Fibroblast of skin of back (primary cell): ENCODE data around the gene MGLL. TPM values are rescaled to one million over a fixed set of nuclear protein-coding genes. Genes with fewer than 3 reads are reported as not detected.

Source experiments
- DNase-seq: peaks from one replicate; pipeline ENCODE4 v3.0.0-alpha.2; 2013
- polyA plus RNA-seq, 2 experiments: library from polyadenylated mRNA; unstranded; fragments of 120-200 nt; gene quantifications; one replicate each; pipeline ENCODE4 v1.2.1, GENCODE V29; 2013; ENCODE audit not compliant: insufficient read length in 2 of 2

Gene MGLL
- polyA plus RNA-seq (2013, experiment 1 of 2; ENCODE audit: insufficient read length), result 66.2 TPM
- 47.6 TPM for polyA plus RNA-seq (2013, experiment 2 of 2; ENCODE audit: insufficient read length)

DNA sequence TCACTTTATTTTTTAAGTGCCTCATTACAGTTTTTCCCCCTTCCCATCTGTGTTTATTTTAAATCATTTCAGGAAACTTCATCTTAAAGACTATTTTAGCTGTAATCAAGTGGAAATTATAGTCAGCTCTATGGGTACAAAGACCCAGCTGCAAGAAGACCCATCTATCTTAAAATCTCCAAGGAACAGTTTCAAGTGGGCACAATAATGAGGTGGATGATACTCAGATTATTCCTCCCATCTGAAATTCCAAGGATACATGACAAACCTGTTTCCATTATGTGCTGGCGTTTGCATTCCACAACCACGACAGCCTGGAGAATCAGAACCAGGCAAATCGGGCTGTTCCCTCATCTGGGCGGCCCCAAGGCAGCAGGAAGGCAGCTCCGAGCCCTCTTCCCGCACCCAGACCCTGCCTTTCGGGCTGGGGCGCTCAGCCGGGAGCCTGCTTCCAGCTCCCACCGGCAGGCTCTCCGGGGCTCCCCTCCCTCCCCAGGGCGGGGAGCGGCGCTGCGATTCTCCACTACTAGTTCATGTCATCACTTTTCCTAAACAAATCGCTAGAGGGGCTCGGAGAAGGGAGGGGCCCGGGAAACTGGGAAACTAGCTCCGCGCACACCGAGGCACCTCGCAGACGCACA, at the start of gene MGLL:
Gene MGLL, minus strand, starts transcription at position 475 of the 641 bp plus-strand sequence. Its CDS starts 197 bp downstream, at position 278.
- DNase-seq, result peak; percentile 56

DNA sequence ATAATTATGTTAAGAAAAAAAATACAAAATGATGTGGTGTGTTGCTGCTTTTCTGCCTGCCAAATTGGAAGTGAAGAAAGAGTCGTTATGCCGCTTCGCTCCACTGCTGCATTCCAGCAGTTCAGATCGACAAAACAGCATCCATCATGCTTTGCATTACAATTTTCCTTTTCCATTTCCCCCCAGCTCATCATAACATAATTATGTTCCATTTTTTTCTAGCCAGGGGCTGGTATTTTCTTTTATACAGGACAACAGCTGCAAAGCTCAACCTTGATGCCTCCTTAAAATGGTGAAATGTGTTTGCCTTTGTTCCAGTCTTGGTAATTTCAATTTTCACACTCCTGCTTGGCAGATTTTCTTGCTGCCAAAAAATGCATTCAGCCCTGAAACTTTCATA, 47.8 kb upstream of the MGLL start:
- no peak for DNase-seq

DNA sequence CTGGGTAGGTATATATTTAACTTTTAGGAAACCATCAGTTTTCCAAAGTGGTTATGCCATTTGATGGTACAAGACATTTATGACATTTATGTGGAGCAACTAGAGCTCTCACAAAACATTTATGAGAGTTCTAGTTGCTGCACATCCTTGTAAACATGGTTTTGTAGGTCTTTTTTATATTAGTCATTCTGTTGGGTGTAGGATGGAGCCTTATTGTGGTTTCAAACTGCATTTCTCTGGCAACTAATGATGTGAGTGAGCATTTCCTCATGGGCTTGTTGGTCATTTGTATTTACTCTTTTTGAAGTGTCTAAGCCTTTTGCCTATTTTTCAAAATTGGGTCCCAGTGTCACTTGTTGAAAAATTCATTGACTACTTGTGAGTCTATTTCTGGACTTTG, 45.7 kb upstream of the MGLL start:
- no peak for DNase-seq

DNA sequence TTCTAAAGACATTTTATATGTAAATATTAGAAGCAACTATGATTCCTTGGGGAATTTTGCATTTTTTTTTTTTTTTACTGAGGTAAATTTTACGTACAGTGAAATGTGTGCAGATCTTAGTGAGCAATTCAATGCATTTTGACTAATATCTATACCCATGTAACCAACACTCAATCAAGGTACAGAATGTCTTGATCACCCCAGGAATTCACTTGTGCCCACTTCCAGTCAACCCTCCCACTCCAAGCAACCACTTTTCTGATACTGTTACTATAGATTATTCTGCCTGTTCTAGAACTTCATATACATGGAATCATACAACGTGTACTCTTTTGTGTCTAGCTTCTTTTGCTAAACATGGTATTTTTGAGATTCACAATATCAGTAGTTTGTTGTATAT, 45.1 kb upstream of the MGLL start:
- DNase-seq, result no peak

DNA sequence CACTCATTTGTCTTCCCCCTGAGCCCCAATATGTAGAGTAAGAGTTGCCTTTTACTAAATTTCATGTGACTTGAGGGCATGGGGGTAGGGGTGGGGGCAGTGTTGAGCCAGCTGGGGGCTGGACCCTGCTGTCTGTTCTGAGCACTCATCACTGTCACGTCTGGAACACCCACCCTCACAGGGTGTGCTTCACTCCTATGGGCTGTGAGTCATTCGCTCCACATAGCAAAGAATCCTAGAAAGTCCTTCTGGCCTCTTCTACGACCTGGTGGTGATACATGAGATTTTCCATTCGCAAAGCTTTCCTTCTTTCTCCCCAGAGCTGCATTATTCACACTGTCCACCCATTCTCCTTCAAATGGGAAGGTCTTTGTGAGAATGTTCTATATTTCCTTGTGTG, 43.6 kb upstream of the MGLL start:
- DNase-seq, result peak; percentile 72

DNA sequence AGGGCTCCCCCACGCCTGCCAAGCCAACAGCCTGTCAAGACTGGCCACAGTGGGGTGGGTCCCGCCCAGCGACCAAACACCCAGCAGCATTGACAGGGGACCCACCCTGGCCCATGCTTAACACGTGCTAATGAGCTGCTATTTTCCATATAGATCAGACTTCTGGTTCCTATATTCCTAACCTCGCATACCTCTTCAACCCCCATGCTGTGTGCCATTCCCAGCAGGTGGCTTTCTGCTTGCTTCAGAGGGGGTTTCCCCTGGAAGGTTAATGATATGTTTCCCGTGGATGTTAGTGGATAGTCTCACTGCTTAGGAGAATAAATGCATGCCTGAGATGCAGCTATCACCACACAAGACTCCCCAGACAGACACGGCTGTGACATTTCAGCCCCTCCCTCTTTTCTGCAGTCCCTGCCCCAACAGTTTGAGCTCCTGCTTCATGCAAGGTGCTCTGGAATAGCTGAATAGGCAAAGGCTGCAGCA, 37.9 kb upstream of the MGLL start:
- no peak for DNase-seq

DNA sequence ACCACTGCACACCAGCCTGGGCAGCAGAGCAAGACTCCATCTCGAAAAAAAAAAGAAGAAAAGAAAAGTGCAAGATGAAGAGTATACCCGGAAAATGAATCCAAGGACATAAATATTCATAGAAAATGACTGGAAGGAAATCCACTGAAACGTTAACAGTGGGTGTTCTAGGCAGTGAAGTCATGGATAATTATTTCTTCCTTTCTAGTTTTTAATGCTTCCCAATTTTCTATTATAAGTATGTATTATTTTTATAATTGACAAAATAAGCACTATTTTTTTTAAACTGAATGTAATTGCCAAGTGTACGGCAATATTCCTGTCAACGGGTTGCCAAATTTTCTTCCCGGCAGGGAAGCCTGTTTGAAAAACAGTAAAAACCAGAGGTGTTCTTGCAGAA, 37.4 kb upstream of the MGLL start:
- no peak for DNase-seq

DNA sequence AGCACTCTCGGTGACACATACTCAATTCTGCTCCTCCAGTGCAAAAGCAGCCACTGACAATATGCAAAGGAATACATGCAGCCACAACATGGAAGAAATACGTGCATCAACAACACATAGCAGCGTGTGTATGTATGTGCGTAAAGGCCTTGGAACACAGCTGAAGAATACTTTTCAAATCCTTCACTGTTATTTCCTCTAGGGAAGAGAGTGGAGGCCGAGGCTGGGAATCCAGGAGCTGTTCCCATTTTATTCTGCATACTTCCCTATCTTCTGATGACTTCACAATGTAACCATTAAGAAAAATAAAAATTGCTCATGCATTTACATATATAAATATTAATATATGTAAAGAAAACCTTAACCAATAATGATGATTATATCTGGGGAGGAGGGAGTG, 36.6 kb upstream of the MGLL start:
- no peak for DNase-seq

DNA sequence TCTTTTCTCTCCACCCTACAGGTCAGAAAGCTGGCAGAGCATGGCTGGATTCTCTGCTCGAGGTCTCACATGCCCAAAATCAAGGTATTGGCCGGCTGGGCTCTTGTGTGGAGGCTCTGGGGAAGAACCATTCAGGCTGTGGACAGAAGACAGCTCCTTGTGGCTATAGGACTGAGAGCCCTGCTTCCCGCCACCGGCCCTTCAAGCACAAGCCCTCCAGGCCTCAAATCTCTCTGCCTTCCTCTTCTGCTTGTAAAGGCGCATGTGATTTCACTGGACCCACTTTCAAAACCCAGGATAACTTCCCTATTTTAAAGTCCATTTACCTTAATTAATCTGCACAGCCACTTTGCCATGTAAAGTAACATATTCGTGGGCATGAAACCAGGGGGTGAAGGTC, 36.2 kb upstream of the MGLL start:
- no peak for DNase-seq

DNA sequence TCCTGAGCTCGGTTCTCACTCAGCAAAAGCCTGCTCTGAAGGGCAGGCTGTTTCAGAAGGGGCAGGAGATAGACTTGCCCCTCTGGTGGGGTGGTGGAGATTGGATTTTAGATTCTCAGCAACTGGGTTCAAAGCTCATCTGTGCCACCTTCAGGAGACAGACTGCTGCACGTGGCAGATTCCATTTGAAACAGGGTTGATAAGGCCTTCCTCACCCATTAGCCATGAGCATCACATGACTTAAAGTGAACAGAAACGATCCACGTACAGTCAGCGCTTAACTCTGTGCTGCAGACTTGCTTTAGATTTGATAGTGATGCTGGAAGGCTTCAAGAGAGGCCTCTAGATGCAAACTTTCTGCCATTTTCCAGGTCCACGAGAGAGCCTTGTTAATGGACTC, 35.0 kb upstream of the MGLL start:
- no peak for DNase-seq

DNA sequence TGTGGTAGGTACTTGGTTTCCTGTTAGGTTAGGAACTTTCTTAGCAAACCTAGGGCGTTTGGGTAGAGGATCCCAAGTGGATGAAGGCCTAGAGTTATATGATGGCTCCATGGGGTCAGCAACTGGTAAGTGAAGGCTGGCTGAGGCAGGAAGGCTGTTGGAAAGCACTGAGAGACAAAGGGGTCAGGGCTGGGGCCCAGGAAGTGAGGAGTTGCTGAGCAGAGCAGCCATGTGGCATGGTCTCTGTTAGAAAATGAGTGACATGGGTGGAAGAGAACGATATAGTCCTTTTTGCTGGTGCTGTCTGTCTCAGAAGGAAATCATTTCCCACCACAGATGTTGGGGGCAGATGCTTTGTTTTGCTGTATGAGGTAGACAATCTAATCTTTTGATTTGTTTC, 34.5 kb upstream of the MGLL start:
- no peak for DNase-seq

DNA sequence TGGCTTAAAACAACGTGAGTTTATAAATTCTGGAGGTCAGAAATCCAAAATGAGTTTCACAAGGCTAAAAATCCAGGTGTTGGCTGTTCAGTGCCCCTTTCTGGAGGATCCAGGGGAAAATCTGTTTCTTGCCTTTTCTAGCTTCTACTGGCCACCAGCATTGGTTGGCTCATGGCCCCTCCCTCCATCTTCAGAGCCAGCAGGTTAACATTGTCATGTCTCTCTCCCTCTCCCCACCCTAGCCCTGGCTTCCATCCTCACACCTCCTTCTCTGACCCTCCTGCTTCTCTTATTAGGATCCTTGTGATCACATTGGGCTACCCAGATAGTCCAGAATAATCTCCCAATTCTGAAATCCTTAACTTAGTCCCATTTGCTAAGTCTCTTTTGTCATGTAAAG, 32.9 kb upstream of the MGLL start:
- DNase-seq, result no peak

DNA sequence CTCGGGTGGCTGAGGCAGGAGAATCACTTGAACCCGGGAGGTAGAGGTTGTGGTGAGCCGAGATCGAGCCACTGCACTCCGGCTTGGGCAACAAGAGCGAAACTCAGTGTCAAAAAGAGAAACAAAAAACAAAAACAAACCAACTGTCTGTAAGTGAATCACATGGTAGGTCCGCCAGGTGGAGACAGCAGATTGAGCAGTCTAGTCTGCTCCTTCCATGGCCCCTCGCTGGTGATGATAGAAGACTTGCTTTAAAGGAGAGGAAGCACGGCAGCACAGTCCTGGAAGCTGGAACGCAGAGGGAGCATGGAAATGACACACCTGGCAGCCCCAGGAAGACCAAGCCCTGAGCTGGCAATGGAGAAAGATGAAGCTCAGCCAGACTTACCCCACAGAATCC, 31.4 kb upstream of the MGLL start:
- no peak for DNase-seq

DNA sequence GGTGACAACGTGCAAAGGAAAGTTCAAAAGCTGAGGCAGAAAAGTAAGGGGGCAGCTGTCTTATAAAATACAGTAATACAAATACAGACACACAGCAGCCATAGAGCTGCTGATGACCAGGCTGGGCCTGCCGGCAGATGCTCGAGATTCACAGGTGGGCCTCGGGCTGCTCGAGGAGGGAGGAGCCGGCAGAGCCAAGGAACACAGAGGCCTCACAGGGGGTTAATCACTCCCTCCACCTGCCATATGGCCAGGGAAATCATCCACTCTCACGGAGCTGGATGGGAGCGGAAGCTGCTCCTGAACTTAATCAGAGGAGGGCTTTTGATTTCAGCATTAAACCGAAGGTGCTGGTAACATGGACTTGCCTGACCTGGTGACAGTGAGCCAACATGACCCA, 29.6 kb upstream of the MGLL start:
- DNase-seq, result no peak

DNA sequence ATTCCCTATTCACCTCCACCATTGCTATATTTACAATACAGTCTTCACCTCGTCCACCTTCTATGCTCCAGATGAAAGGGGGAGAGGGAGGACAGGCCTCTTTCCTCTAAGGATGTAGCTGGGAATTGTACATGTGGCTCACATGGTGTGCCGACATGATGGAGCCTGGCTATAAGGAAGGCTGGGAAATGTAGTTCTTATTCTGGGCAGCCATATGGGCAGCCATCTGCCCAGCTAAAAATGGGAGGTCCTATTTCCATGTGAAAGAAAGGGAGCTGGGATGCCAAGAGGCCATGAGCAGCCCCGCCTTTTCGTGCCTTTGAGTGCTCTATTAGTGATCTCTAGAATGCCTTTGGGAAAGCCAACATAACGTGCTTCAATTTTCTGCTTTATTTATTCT, 27.1 kb upstream of the MGLL start:
- DNase-seq, result no peak

DNA sequence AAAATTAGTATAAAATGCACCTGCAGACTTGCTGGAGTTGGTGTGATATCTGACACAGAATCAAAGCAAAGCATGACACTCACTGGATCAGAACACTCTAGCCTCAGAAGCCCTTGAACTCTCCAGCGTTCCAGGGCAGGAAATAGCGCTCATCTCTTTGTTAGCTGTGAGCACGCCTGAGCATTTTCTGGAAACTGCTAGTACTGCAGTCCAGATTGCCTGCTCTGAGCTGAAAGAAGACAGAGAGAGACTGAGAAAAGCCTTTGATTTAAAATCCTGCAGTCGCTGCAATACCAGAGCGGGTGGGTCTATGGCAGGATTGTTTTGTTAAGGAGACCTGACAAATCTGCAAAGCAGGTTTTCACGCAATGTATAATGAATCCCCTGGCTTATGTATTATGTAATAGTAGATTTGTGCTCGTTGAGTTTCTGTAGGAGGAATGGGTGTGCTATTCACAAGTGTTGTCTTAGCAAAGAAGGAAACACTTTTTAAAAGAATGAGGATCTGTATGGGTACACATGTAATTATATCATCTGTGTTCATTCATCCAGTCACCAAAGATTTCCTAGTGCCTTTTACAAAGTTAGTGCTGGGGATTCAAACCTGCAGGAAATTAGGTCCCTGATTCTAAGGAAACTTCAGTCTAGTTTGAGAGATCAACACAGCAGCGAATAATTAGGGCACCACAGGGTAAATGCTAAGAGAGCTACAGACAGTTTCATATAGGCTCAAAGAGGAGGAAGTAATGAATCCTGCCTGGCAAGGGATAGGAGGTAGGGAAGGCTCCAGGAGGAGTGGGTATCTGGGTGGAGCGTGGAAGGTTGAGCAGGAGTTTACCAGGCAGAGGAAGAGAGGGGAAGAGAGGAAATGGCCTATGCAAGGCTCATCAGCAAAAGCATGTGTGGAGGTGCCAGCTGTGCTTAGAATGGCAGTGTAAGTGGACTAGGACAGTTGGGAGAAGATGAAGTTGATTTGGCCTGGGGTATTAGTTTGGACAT, 26.1 kb upstream of the MGLL start:
- peak; percentile 17 for DNase-seq

DNA sequence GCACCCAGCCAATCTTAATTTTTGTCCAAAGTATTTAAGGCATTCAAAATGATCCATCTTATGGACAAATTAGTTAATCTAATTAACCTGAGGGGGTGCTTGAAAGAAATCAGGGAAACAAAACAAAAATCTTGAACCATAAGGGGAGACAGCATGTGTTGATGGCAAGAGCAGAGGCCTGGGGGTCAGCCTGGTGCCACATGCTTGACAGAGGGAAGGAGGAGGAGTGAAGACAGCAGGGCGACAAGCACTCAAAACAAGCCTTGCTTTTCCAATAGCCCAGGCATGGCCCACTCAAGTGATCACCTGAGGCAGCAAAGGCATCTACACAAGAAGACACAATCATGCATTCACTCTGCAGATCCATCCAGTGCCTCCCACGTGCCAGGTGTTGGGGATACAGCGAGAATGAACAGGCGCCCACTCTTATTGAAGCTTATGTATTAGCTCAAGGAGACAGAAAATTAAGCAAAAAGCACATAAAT, 25.0 kb upstream of the MGLL start:
- no peak for DNase-seq

DNA sequence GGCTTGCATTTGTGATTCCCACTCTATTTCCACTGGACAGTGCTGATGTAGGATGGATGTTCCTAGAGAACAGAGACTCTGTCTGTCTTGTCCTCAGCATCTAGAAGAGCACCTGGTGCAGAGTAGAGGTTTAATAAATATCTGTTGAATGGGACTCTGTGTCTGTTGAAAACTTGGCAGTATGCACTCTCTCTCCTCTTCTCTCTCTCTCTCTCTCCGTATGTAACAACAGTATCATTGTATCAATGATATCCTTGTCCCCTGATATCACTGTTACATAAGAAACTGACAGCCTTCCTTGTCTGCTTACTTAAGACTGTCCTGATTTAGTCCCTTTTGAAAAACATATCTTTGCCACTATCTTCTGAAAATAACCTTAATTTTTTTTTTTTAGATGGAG, 24.3 kb upstream of the MGLL start:
- no peak for DNase-seq

DNA sequence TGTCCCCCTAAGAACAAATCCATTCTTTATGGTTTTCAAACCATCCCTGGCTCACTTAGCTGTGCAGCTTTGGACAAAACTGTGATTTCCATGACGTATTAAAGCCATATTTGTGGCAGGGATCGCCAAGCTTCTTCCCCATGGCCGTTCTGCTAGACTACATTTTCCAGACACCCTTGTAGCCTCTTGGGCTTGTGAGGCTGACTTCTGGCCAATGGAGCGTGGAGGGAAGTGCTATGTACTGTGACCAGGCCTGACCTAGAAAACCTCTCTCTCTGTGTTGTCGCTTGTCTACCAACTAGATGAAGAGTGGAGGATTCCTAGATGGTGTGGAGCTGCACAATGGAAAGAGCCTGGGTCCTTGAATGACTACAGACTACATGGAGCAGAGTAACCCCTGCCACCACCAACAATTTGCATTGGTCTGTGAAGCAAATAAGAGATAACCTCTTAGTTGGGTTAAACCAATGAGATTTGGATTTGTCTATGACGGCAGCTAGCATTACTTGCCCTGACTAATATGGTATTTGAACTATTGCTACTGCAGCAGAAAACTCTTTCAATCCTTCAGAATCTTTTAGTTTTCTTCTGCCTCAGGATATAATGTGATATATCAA, 22.1 kb upstream of the MGLL start:
- DNase-seq, result no peak

DNA sequence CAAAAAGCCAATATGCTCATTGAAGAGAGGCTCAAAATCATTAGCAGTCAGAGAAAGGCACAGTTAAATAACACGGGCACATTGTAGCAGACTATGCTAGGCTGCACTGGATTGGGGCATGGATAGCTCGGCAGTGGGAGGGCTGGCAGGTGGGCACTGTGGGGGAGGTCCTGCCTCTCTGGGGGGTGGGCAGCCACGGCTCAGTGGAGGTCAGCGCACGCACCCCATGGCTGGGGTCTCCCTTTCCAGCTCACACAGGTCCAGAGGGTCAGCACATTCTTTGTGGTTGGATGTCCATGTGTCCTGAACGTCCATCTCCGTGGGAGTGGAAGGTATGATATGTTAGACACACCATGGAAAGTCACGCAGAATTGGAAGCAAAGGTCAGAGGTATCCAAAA, 18.4 kb upstream of the MGLL start:
- no peak for DNase-seq

DNA sequence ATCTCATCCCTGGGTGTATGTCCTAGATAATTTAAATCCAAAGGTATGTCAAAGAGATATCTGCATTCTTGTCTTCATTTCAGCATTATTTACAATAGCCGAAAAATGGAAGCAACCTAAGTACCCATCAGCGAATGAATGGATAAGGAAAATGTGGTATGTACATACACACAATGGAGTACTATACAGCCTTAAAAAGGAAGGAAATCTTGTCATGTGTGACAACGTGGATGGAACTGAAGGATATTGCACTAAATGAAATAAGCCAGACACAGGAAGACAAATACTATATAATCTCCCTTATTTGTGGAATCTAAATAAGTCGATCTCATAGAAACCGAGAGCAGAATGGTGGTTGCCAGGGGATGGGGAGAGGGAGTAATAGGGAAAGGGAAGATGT, 16.8 kb upstream of the MGLL start:
- DNase-seq, result no peak

DNA sequence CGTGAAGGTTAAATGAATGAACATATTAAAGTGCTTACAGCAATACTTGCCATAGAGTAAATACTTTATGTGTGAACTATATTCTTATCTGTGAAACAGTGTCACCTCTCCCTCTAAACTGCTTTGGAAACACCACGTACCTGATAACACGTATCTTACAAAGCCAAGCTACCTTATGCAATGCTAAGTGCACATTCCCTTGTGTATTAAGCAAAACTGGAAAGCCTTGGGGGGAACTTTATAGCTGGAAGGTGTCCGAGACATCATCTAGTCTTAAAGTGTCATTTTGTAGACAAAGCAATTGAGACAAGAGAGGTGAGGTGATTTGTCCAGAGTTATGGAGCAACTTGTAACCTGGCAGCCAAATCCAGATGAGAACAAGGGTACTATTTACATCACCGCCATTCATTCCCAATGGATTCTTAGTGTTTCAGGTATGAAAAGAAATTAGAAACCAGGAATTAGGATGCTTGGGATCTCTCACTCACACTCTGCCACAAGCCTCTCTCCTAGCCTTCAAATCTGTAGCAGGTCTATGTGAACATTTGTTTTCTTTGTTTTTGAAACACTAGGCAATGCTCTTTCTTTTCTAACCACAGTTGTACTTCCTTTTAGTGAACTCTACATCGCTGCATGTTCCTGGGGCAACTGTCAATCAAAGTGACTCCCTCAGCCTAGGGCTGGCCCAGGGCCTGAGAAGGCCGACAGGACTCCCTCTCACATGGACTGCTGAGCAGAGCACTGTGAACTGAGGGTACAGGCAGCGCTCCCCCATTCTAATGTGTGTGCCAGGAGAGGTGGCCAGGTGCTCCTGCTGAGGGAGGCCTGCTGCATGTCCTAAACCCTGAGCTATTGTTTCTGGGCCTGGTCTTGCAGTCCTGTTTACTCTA, 13.9 kb upstream of the MGLL start:
- DNase-seq, result no peak
